ENCODE data around the gene CD68. TPM values are rescaled to one million over a fixed set of nuclear protein-coding genes. Genes with fewer than 3 reads are reported as not detected.
A peak's percentile ranks its signal among the peaks of the same experiment; 100 is the strongest.

The CD68 gene
- total RNA-seq, 2 donors from 2014 or later, result 12.3 to 17.3 TPM

GRCh38 chr17:7610641-7611040, 31.2 kb downstream of the CD68 start:
- Histone ChIP-seq H3K27ac (no peak overlapping the region), H3K4me3 (no peak overlapping the region), H3K27me3 (replicated peaks; ENCODE audit: insufficient read depth) (no peaks in the 10 kb centered on the region), H3K9me3 (no peaks in the 10 kb centered on the region), H3K36me3 (no peaks in the 10 kb centered on the region), H3K4me1 (replicated peaks) (no peaks in the 10 kb centered on the region)
- 92% methylated on average over 2 of the region's 2 CpGs for WGBS
- intact Hi-C loops (cut with DNase I), result no loop called here
- TF ChIP-seq, protein P1, sequence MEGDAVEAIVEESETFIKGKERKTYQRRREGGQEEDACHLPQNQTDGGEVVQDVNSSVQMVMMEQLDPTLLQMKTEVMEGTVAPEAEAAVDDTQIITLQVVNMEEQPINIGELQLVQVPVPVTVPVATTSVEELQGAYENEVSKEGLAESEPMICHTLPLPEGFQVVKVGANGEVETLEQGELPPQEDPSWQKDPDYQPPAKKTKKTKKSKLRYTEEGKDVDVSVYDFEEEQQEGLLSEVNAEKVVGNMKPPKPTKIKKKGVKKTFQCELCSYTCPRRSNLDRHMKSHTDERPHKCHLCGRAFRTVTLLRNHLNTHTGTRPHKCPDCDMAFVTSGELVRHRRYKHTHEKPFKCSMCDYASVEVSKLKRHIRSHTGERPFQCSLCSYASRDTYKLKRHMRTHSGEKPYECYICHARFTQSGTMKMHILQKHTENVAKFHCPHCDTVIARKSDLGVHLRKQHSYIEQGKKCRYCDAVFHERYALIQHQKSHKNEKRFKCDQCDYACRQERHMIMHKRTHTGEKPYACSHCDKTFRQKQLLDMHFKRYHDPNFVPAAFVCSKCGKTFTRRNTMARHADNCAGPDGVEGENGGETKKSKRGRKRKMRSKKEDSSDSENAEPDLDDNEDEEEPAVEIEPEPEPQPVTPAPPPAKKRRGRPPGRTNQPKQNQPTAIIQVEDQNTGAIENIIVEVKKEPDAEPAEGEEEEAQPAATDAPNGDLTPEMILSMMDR (IDR thresholded peaks at IDR 0.05), result no peak
- TF ChIP-seq POLR2AphosphoS5 (IDR thresholded peaks at IDR 0.05), result no peak
- TF ChIP-seq POLR2A (IDR thresholded peaks at IDR 0.05), result no peak
- no peak for DNase-seq (ENCODE audit: low spot score)

DNA sequence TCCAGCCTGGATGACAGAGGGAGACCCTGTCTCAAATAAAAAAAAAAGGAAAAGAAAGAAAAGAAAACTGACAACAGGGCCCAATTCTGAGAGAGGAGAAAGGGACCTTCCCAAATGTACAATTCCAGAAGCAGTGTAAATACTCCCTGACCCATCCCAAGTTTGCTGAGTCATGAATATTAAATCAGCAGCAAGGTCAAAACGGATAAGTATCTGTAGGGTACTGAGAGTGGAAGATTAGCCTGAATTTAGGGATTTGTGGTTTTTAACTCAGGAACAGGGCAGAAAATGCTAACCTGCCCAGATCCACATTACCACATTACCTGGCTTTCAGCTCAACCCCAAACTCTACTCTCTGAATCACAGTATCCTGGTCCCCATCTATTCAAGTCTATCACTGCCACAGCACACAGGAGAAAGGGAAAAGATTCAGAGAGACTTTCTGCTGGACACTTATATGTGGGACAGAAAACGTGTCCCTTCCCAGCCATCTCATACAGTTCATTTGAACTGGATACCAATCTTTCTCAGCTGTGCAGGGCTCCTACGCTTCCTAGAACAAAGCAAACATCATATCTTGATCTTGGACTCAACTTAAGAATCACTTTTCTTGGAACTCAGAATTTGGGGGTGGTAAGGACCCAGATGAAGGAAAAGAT, 32.3 kb downstream of the CD68 start:
- H3K27ac ChIP-seq, result peak overlapping the region in 1 of 2 donors; percentile 41
- H3K4me3 ChIP-seq, result no peak overlapping the region
- H3K9me3 ChIP-seq, result no peaks in the 10 kb centered on the region
- no peaks in the 10 kb centered on the region for H3K36me3 ChIP-seq
- intact Hi-C loops (cut with DNase I), result no loop called here
- TF ChIP-seq POLR2AphosphoS5 (IDR thresholded peaks at IDR 0.05) (no peak), POLR2A (IDR thresholded peaks at IDR 0.05) (no peak)
- TF ChIP-seq, protein P1 (IDR thresholded peaks at IDR 0.05), result no peak
- DNase-seq (ENCODE audit: low spot score), result no peak
- no peaks in the 10 kb centered on the region for H3K4me1 ChIP-seq (replicated peaks)
- H3K27me3 ChIP-seq (replicated peaks; ENCODE audit: insufficient read depth), result no peaks in the 10 kb centered on the region
- 29% methylated on average over 3 of the region's 3 CpGs for WGBS

- Histone ChIP-seq H3K4me3 (no peak overlapping the region), H3K27me3 (replicated peaks; ENCODE audit: insufficient read depth) (no peaks in the 10 kb centered on the region), H3K4me1 (replicated peaks) (no peaks in the 10 kb centered on the region), H3K27ac (no peak overlapping the region), H3K9me3 (no peaks in the 10 kb centered on the region), H3K36me3 (no peaks in the 10 kb centered on the region)
- DNase-seq (ENCODE audit: low spot score), result no peak
- TF ChIP-seq, protein P1 (IDR thresholded peaks at IDR 0.05), result no peak
- no peak for TF ChIP-seq POLR2A (IDR thresholded peaks at IDR 0.05)
- no peak for TF ChIP-seq POLR2AphosphoS5 (IDR thresholded peaks at IDR 0.05)
- intact Hi-C loops (cut with DNase I), result no loop called here
- 83% methylated on average over 1 of the region's 1 CpG for WGBS
Observed at GRCh38 chr17:7612294-7612640, 32.8 kb downstream of the CD68 start.

- Histone ChIP-seq H3K36me3 (no peaks in the 10 kb centered on the region), H3K9me3 (no peaks in the 10 kb centered on the region), H3K27me3 (replicated peaks; ENCODE audit: insufficient read depth) (no peaks in the 10 kb centered on the region), H3K27ac (peak overlapping the region; percentile 83 to 97), H3K4me1 (replicated peaks) (no peaks in the 10 kb centered on the region), H3K4me3 (peak overlapping the region; percentile 77 to 95)
- TF ChIP-seq POLR2A (IDR thresholded peaks at IDR 0.05) (no peak), POLR2AphosphoS5 (IDR thresholded peaks at IDR 0.05) (no peak)
- TF ChIP-seq, protein P1 (IDR thresholded peaks at IDR 0.05), result no peak
- intact Hi-C loops (cut with DNase I), result no loop called here
- WGBS, result 4% methylated on average over 20 of the region's 20 CpGs
- no peak for DNase-seq (ENCODE audit: low spot score)
Observed at GRCh38 chr17:7613769-7614424, 34.5 kb downstream of the CD68 start.

Measured in prostate gland (tissue), 2 donors.